HG02943 (cell line): ENCODE results near the gene RASA2.

Experiments
- ATAC-seq: cut with Tn5 transposase; IDR thresholded peaks from one replicate; pipeline ENCODE4 v1.9.1; 2021; ENCODE audit warnings: mild to moderate bottlenecking, low read depth, moderate library complexity; ENCODE audit not compliant: unreplicated experiment

Gene RASA2

GRCh38 chr3:141660614-141660947, 173.8 kb downstream of the RASA2 start:
- ATAC-seq, result no peak

GRCh38 chr3:141661229-141662196, 174.7 kb downstream of the RASA2 start:
- ATAC-seq, result no peak

- no peak for ATAC-seq
Measured at GRCh38 chr3:141663993-141664392, 177.2 kb downstream of the RASA2 start.
